GM13977 (cell line): Measurements from ENCODE around the gene SYF2.

Experiments used
- DNase-seq: peaks from one replicate; pipeline ENCODE4 v3.0.0; 2012; ENCODE audit warnings: low spot score
- CTCF ChIP-seq: IDR thresholded peaks from 2 replicates; pipeline ENCODE4 v1.5.1; 2012; ENCODE audit warnings: mild to moderate bottlenecking, control low read depth; ENCODE audit not compliant: insufficient read depth; ENCODE audit errors: extremely low read depth, missing control alignments
- in situ Hi-C: fragments of 300-500 bp; cut with MboI; formaldehyde crosslinking; loops from one replicate; pipeline ENCODE4 v1.12.0; 2022; ENCODE audit warnings: low sequenced_read_pairs, low pct_unique_long_range_greater_than_20kb, mixed read lengths, inconsistent platforms; ENCODE audit not compliant: unreplicated experiment

Gene SYF2

GRCh38 chr1:25232866-25233784 is 823 bp upstream of the SYF2 start:
- TF ChIP-seq CTCF, result no peak
- in situ Hi-C loops, result no loop called here
- peak; percentile 76 for DNase-seq

GRCh38 chr1:25223471-25223870 is 8.8 kb downstream of the SYF2 start:
- no peak for DNase-seq
- in situ Hi-C loops, result no loop called here

GRCh38 chr1:25222606-25223005 is 9.7 kb downstream of the SYF2 start:
- in situ Hi-C loops, result no loop called here
- DNase-seq, result no peak
- TF ChIP-seq CTCF, result no peak

More at GRCh38 chr1:25223471-25223870, 8.8 kb downstream of the SYF2 start:
- TF ChIP-seq CTCF, result no peak

GRCh38 chr1:25220666-25221065 is 11.6 kb downstream of the SYF2 start:
- no peak for DNase-seq
- no peak for TF ChIP-seq CTCF
- in situ Hi-C loops, result no loop called here

- in situ Hi-C loops, result no loop called here
- TF ChIP-seq CTCF, result no peak
- no peak for DNase-seq
Observed at GRCh38 chr1:25219661-25220251, 12.5 kb downstream of the SYF2 start.

GRCh38 chr1:25217598-25218232 is 14.6 kb downstream of the SYF2 start:
- DNase-seq, result no peak
- in situ Hi-C loops, result no loop called here
- peak; percentile 2 for TF ChIP-seq CTCF
